Measurements from ENCODE around the gene APRT.

GRCh38 chr16:88809068-88809675 is 2.6 kb downstream of the APRT start:
- TF ChIP-seq POLR2A (IDR thresholded peaks at IDR 0.05; ENCODE audit: low read depth): no peak
- TF ChIP-seq CTCF (IDR thresholded peaks at IDR 0.05): no peak

Measured in esophagus muscularis mucosa (tissue), 3 donors.